Psoas muscle (tissue), 8 donors: Measurements from ENCODE around the gene HEBP1. TPM values are rescaled to one million over a fixed set of nuclear protein-coding genes. Genes with fewer than 3 reads are reported as not detected.

ENCODE experiments used
- ATAC-seq, 4 donors: fragments of 200-7000 bp; cut with Tn5 transposase; one replicate each; pipeline ENCODE4 v1.9.1; 2020; ENCODE audit warnings: moderate library complexity in 3 of 4, mild to moderate bottlenecking in 2 of 4
- DNase-seq, 2 donors: peaks; one replicate each; pipeline ENCODE4 v3.0.0-alpha.2; 2020
- H3K27ac ChIP-seq: fragments of 200-600 bp; one replicate; pipeline ENCODE4 v1.8.0; 2022
- H3K27me3 ChIP-seq, 3 donors: fragments of 200-600 bp in 1 of 3; one replicate each; pipeline versions ENCODE4 v1.6.1 to v1.8.0; 2013 to 2022; ENCODE audit warnings: low read length in 2 of 3, mild to moderate bottlenecking in 2 of 3, moderate library complexity in 1 of 3; ENCODE audit not compliant: insufficient read depth in 3 of 3
- H3K36me3 ChIP-seq, 2 donors: fragments of 200-600 bp in 1 of 2; one replicate each; pipeline versions ENCODE4 v1.6.1 to v1.8.0; 2013 to 2022; ENCODE audit warnings: low read depth in 1 of 2, mild to moderate bottlenecking in 1 of 2, moderate library complexity in 1 of 2; ENCODE audit not compliant: insufficient read depth in 1 of 2
- H3K4me1 ChIP-seq: fragments of 200-600 bp; one replicate; pipeline ENCODE4 v1.8.0; 2022
- H3K4me3 ChIP-seq: fragments of 200-600 bp; one replicate; pipeline ENCODE4 v1.8.0; 2022; ENCODE audit warnings: mild to moderate bottlenecking
- H3K9me3 ChIP-seq: fragments of 200-600 bp; one replicate; pipeline ENCODE4 v1.8.0; 2022
- WGBS, 3 donors: extraction: QIAGEN DNeasy Blood & Tissue Kit; methylation state at CpG; one replicate each; pipeline versions ENCODE4 v1.1.6 to v1.1.7; 2013; 5-methylcytosine and 5-hydroxymethylcytosine counted together
- intact Hi-C, 2 donors: fragments of 100-400 bp; cut with DNase I; formaldehyde crosslinking; loops; one replicate each; pipeline versions ENCODE4 v1.11.0 to v1.14.2; 2022
- polyA plus RNA-seq, 3 donors: library from polyadenylated mRNA; stranded (reverse); fragments of 200-250 nt; gene quantifications; one replicate each; pipeline ENCODE4 v1.2.3, GENCODE V29; 2013
- total RNA-seq, 4 donors: library from RNA; stranded (reverse); fragmentation: NEBNext Ultra II Directional in 2 of 4; extraction: Animal tissue kit (Norgen Biotek cat#: 25700) in 2 of 4; gene quantifications; one replicate each; pipeline versions ENCODE4 v1.2.1 to v1.2.4, GENCODE V29; 2021 to 2023
- TF ChIP-seq, protein P1 (sequence below): fragments of 200-600 bp; IDR thresholded peaks from one replicate; pipeline ENCODE4 v1.8.0; 2022; ENCODE audit warnings: antibody characterized with exemption
- donor health status: healthy with polysubstance abuse.
- donor health status: DM: no; HTN: no; CAD: no; lungs with moderate emphysema.
- donor health status: Bipolar disorder and iron deficiency.
- donor health status: healthy.
- donor health status: DM: yes; HTN: yes; CAD: no.
- donor health status: DM: no; HTN: no; CAD: no.
- donor health status: DM: no; HTN: no; CAD: no.
- donor health status: DM: yes; HTN: yes; CAD: no.

HEBP1 gene
- total and polyA plus RNA-seq, 7 donors: 19.4 to 39.3 (median 33.3) TPM

DNA sequence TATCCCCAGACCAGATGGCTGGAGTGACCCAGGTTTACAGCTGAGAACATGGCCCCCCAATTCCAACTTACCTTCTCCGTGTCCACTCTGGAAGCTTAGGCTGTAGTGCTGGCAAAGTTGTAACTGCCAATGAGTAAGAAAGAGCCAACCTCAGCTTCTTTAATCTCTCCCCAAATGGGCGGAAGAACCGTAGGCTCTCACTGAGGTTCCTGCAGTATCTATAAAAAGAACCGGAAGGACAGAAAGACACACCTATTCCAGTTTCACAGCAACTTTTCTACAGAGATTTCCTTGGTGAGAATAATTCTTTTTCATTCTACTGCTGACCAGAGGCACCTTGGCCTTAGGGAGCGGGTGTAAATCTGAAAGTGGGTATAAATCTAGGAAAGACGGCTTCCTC lies 48.0 kb downstream of the HEBP1 start, which contains the start of gene GPRC5D:
Gene GPRC5D (minus strand): TSS at position 135 of the 400 bp plus-strand sequence. CDS start 1,786 bp downstream, outside the sequence.
- H3K27me3 ChIP-seq: no peaks in the 10 kb centered on the region
- TF ChIP-seq, protein P1, sequence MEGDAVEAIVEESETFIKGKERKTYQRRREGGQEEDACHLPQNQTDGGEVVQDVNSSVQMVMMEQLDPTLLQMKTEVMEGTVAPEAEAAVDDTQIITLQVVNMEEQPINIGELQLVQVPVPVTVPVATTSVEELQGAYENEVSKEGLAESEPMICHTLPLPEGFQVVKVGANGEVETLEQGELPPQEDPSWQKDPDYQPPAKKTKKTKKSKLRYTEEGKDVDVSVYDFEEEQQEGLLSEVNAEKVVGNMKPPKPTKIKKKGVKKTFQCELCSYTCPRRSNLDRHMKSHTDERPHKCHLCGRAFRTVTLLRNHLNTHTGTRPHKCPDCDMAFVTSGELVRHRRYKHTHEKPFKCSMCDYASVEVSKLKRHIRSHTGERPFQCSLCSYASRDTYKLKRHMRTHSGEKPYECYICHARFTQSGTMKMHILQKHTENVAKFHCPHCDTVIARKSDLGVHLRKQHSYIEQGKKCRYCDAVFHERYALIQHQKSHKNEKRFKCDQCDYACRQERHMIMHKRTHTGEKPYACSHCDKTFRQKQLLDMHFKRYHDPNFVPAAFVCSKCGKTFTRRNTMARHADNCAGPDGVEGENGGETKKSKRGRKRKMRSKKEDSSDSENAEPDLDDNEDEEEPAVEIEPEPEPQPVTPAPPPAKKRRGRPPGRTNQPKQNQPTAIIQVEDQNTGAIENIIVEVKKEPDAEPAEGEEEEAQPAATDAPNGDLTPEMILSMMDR: no peak
- no peak for DNase-seq

DNA sequence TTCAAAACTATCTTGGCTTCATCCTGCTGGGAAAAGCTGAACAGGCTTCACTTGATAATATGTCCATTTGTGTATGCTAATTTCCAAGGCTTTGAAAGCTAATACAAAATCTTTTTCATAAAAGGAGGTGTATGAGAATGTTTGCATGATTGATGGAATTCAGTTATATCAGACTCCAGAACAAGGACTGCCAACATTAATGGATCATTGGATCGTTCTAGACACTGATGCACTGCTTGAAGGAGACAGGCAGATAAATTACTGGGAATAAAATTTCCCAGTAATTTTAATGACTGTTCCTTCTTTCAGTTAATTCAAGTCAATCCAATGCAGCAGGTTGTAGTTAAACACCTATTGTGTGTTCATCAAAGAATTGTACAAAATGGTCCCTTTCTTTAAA lies 48.6 kb downstream of the HEBP1 start:
- intact Hi-C loops: no loop called here
- ATAC-seq: no peak
- no peak for DNase-seq
- TF ChIP-seq, protein P1: no peak
- H3K27me3 ChIP-seq: no peaks in the 10 kb centered on the region
- H3K9me3 ChIP-seq: no peaks in the 10 kb centered on the region
- H3K36me3 ChIP-seq: no peaks in the 10 kb centered on the region
- 70 to 93% (median 84%) methylated on average over 1 of the region's 1 CpG for WGBS, 3 donors
- H3K4me1 ChIP-seq: no peaks in the 10 kb centered on the region
- H3K27ac ChIP-seq: no peak overlapping the region
- no peak overlapping the region for H3K4me3 ChIP-seq

More for the DNA sequence above, 48.0 kb downstream of the HEBP1 start, which contains the start of gene GPRC5D:
- intact Hi-C loops: no loop called here
- Histone ChIP-seq H3K4me3 (no peak within 1 kb of the TSS), H3K27ac (no peak within 1 kb of the TSS), H3K9me3 (no peaks in the 10 kb centered on the region), H3K36me3 (no peaks in the 10 kb centered on the region), H3K4me1 (no peaks in the 10 kb centered on the region)
- 88 to 97% (median 93%) methylated on average over 6 of the region's 6 CpGs for WGBS, 3 donors
- ATAC-seq: no peak

DNA sequence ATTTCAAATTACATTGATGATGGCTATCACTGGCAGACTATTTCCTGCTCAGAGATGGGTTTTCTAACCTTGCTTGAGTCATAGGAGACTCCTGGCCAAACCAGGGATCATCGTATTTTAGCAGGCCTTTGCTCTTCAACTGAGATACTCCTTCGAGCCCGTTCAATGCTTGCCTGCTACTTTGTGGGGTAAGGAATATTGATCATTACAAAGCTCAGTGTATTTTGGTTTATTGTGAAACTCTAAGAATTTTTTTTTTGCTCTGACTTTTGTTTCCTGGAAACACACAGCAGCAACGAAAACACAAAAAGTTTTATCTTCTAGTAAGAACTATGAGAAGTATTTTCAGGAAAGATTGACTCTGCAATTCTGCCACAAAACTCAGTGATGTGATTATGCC lies 52.2 kb downstream of the HEBP1 start:
- DNase-seq (no peak), ATAC-seq (no peak)
- no peaks in the 10 kb centered on the region for H3K36me3 ChIP-seq
- TF ChIP-seq, protein P1: no peak
- intact Hi-C loops: no loop called here
- H3K4me3 ChIP-seq: no peak overlapping the region
- H3K4me1 ChIP-seq: no peaks in the 10 kb centered on the region
- 83 to 85% (median 84%) methylated on average over 4 of the region's 4 CpGs for WGBS, 3 donors
- H3K9me3 ChIP-seq: no peaks in the 10 kb centered on the region
- H3K27ac ChIP-seq: no peak overlapping the region
- peaks cover 0 to 3% (median 0%) of the 10 kb centered on the region in 3 donors for H3K27me3 ChIP-seq

DNA sequence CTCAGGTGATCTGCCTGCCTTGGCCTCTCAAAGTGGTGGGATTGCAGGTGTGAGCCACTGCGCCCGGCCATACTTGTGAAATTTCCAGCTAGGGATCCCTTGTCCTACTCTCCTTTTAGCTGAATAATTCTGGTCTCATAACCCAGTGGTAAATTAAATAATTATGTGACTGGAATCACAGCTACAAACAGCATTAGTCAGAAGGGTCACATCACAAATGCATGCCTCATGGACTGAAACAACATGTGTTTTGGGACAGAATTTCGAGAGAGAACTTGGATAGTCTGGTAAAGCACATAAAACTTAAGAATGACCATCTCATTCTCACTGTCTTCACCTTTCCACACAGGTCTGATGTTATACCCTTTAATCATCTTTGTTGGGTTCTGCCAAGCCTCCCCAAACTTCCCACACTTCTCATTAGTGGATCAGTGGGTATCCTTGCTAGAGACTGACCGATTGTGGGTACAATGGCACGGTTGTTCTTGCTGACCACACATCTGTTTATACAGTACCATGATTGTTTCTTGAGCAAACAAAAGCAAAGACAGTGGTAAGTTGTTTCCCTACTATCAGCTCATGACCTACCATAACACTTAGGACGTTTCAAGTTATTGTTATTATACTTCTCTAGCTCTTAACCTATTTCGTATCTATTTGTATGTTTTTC lies 53.2 kb downstream of the HEBP1 start:
- intact Hi-C loops: no loop called here
- no peaks in the 10 kb centered on the region for H3K36me3 ChIP-seq
- no peak overlapping the region for H3K4me3 ChIP-seq
- H3K27ac ChIP-seq: no peak overlapping the region
- H3K9me3 ChIP-seq: no peaks in the 10 kb centered on the region
- no peak for ATAC-seq
- TF ChIP-seq, protein P1: no peak
- 75 to 87% (median 77%) methylated on average over 7 of the region's 7 CpGs for WGBS, 3 donors
- peaks cover 0 to 3% (median 0%) of the 10 kb centered on the region in 3 donors for H3K27me3 ChIP-seq
- DNase-seq: no peak
- H3K4me1 ChIP-seq: no peaks in the 10 kb centered on the region

DNA sequence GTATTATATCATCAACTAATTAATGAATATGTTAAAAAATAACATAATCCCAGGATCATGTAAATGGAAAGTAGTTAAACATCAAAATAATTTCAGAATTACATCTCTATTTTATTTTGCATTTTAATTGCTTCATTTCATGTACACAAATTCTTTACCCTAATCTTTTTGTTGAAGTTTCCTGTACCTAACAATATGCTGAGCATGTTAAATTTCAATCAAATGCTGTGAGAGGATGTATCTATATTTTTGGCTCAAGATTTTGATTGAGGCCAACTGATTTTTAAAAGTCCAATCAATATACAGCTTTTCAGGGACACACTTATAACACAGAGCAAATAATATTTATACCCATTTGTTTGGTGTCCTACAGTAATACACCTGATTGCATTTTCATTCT lies 54.5 kb downstream of the HEBP1 start:
- TF ChIP-seq, protein P1: no peak
- Histone ChIP-seq H3K27me3 (peaks cover 0 to 3% (median 0%) of the 10 kb centered on the region in 3 donors), H3K36me3 (no peaks in the 10 kb centered on the region), H3K4me3 (no peak overlapping the region), H3K9me3 (no peaks in the 10 kb centered on the region), H3K27ac (no peak overlapping the region), H3K4me1 (no peaks in the 10 kb centered on the region)
- DNase-seq (no peak), ATAC-seq (no peak)
- intact Hi-C loops: no loop called here
